GM10266 (cell line): ENCODE measurements around the gene MTCL1.

Source experiments
- DNase-seq: peaks from one replicate; pipeline ENCODE4 v3.0.0; 2012; ENCODE audit errors: extremely low spot score
- TF ChIP-seq, protein P1 (sequence below): IDR thresholded peaks from 2 replicates; pipeline ENCODE4 v1.5.1; 2012; ENCODE audit warnings: mild to moderate bottlenecking, low read depth; ENCODE audit not compliant: control insufficient read depth, insufficient read depth; ENCODE audit errors: missing control alignments

MTCL1 gene

DNA sequence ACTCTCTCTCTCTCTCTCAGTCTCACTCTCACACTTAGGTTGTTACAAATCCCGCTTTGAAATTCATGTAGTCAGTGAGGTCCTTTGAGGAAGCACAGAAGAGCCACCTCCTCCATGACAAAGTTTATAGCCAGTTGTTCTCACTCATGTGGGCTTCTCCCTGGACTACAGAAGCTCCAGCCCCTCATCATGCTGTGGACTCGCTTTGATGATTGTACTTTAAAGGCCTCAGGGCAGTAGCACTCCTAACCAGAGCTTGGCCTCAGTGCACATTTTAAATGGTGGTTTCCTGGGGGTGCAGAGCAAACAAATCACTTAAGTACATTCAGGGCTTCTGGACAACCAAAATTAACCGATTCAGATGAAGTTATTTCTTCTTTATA lies 115.7 kb downstream of the MTCL1 start:
- no peak for DNase-seq
- TF ChIP-seq, protein P1, sequence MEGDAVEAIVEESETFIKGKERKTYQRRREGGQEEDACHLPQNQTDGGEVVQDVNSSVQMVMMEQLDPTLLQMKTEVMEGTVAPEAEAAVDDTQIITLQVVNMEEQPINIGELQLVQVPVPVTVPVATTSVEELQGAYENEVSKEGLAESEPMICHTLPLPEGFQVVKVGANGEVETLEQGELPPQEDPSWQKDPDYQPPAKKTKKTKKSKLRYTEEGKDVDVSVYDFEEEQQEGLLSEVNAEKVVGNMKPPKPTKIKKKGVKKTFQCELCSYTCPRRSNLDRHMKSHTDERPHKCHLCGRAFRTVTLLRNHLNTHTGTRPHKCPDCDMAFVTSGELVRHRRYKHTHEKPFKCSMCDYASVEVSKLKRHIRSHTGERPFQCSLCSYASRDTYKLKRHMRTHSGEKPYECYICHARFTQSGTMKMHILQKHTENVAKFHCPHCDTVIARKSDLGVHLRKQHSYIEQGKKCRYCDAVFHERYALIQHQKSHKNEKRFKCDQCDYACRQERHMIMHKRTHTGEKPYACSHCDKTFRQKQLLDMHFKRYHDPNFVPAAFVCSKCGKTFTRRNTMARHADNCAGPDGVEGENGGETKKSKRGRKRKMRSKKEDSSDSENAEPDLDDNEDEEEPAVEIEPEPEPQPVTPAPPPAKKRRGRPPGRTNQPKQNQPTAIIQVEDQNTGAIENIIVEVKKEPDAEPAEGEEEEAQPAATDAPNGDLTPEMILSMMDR: no peak

DNA sequence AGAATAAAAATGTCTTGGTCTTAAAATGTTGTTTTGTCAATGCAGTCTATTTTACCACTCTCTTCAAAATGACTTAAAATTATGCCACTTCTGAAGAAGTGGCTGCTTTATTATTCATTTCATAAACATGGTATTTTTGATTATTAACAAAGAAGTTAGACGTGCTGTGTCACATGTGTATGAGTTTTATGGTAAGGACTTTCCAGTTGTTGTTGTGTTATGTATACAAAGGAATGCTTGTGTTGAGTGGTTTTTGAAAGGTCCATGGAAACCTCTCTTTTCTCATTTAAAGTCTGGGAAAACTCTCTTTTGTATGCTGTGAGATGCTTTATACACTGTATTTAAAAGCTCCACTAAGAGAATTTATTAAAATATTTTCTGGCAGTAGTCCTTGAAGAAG lies 116.2 kb downstream of the MTCL1 start:
- TF ChIP-seq, protein P1: no peak
- DNase-seq: no peak

DNA sequence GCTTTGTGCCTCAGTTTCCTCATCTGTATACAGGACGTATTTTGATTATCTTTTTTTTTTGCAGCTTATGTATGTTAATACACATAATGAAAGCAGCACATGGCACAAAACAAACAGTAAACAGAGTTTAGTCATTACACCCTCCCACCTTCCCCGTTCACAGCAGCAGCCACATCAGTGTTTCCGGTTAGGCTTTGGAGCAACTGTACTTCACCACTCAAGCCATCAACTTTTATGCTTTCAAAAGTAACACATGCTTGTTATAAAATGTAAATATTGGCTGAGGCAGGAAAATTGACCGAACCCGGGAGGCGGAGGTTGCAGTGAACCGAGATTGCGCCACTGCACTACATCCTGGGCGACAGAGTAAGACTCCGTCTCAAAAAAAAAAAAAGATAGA lies 117.3 kb downstream of the MTCL1 start:
- DNase-seq: no peak
- TF ChIP-seq, protein P1: no peak

DNA sequence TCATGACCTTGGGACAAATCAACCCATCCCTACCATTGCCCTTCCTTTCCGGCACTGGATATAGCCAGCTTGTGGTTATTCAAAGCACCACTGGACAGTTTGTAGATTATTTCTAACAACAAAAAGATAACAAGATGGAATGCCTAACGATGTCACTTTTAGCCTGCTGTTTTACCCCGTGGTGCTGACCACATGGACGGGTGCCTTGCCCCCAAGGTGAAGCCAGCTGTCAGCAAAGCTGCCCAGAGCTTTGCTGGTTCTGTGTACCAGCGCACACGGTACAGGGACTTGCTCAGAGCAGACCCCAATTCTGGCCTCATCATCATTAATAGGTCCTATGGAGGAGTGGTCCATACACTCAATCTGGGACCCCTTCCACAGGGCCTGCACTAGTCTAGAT lies 118.2 kb downstream of the MTCL1 start:
- no peak for DNase-seq
- TF ChIP-seq, protein P1: no peak

DNA sequence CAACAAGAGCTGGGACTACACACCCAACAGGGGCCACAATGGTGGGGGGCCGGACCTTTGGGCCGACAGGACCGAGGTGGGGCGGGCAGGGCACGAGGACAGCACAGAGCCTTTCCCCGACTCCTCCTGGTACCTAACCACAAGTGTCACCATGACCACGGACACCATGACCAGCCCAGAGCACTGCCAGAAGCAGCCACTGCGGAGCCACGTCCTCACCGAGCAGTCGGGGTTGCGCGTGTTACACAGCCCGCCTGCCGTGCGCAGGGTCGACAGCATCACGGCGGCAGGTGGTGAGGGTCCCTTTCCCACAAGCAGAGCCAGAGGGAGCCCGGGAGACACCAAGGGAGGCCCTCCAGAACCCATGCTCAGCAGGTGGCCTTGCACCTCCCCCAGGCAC lies 119.5 kb downstream of the MTCL1 start:
- TF ChIP-seq, protein P1: no peak
- no peak for DNase-seq

DNA sequence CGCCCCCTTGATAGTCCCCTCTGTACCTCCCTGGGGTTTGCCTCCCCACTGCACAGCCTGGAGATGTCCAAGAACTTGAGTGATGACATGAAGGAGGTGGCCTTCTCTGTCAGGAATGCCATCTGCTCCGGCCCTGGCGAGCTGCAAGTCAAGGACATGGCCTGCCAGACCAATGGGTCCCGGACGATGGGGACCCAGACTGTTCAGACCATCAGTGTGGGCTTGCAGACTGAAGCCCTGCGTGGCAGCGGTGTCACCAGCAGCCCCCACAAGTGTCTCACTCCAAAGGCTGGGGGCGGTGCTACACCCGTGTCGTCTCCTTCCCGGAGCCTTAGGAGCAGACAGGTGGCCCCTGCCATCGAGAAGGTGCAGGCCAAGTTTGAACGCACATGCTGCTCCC lies 119.9 kb downstream of the MTCL1 start:
- no peak for DNase-seq
- TF ChIP-seq, protein P1: no peak

DNA sequence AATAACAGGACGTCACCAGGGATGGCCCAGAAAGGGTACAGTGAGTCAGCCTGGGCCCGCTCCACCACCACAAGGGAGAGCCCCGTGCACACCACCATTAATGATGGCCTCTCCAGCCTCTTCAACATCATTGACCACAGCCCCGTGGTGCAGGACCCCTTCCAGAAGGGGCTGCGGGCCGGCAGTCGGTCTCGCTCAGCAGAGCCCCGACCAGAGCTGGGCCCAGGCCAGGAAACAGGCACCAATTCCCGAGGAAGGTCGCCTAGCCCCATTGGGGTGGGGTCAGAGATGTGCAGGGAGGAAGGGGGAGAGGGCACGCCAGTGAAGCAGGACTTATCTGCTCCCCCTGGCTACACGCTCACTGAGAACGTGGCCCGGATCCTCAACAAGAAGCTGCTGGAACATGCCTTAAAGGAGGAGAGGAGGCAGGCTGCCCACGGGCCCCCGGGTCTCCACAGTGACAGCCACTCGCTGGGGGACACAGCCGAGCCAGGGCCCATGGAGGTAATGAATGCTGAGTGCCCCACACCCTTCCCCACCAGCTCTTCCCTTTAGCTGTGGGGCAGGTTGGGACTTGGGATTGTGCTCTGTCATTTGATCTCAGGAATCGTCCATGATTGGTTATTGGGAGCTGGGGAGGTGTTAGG lies 120.5 kb downstream of the MTCL1 start:
- DNase-seq: no peak
- TF ChIP-seq, protein P1: no peak
